Upper lobe of right lung (tissue), 1 donor: ENCODE data around the gene CNTN1. TPM values are rescaled to one million over a fixed set of nuclear protein-coding genes. Genes with fewer than 3 reads are reported as not detected.

Experiments used
- ATAC-seq: fragments of 200-7000 bp; cut with Tn5 transposase; one replicate; pipeline ENCODE4 v1.9.1; 2020; ENCODE audit warnings: mild to moderate bottlenecking, moderate library complexity
- DNase-seq: peaks from one replicate; pipeline ENCODE4 v3.0.0-alpha.2; 2020
- H3K27ac ChIP-seq: fragments of 200-600 bp; one replicate; pipeline ENCODE4 v1.8.0; 2022
- H3K27me3 ChIP-seq: fragments of 200-600 bp; one replicate; pipeline ENCODE4 v1.8.0; 2022; ENCODE audit warnings: mild to moderate bottlenecking
- H3K36me3 ChIP-seq: fragments of 200-600 bp; one replicate; pipeline ENCODE4 v1.8.0; 2022
- H3K4me1 ChIP-seq: fragments of 200-600 bp; one replicate; pipeline ENCODE4 v1.8.0; 2022
- H3K4me3 ChIP-seq: fragments of 200-600 bp; one replicate; pipeline ENCODE4 v1.8.0; 2022; ENCODE audit warnings: mild to moderate bottlenecking
- H3K9me3 ChIP-seq: fragments of 200-600 bp; one replicate; pipeline ENCODE4 v1.8.0; 2022
- CTCF ChIP-seq: fragments of 200-600 bp; IDR thresholded peaks from one replicate; pipeline ENCODE4 v1.8.0; 2022; ENCODE audit warnings: antibody characterized with exemption
- intact Hi-C: fragments of 100-400 bp; cut with DNase I; formaldehyde crosslinking; loops from one replicate; pipeline ENCODE4 v1.11.0; 2022
- total RNA-seq: library from RNA; stranded (reverse); fragmentation: NEBNext Ultra II Directional; extraction: Animal tissue kit (Norgen Biotek cat#: 25700); gene quantifications from one replicate; pipeline ENCODE4 v1.2.1, GENCODE V29; 2021
- donor health status: DM: no; HTN: yes; CAD: no; lungs with severe emphysema.

The CNTN1 gene
- total RNA-seq, 1 donor from 2014 or later = 15.1 TPM

DNA sequence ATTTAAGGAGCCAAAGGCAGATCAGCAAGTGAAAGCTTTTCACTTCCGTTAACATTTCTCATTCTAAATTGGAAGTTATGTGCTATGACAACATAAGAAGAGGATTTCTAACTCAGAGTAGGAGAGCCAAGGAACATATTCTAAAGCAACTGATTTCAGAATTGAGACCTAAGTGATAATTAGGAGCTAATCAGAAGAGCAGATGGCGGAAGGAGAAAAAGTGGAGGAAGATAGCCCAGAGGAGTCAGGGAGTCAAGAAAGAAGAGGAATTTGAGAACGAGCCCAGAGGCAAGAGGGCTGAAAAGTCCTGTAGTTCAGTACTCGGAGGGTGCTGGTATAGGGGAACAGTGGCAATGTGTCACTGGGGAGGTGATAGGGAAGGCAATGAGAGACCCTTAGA, 162.4 kb downstream of the CNTN1 start:
- H3K9me3 ChIP-seq = no peaks in the 10 kb centered on the region
- H3K36me3 ChIP-seq = no peaks in the 10 kb centered on the region
- no peaks in the 10 kb centered on the region for H3K27me3 ChIP-seq
- no peak overlapping the region for H3K27ac ChIP-seq
- intact Hi-C loops = no loop called here
- H3K4me3 ChIP-seq = no peak overlapping the region
- ATAC-seq = no peak
- no peak for DNase-seq
- no peaks in the 10 kb centered on the region for H3K4me1 ChIP-seq
- TF ChIP-seq CTCF = no peak

GRCh38 chr12:40864891-40865290, 172.7 kb downstream of the CNTN1 start:
- H3K27me3 ChIP-seq = no peaks in the 10 kb centered on the region
- no peaks in the 10 kb centered on the region for H3K4me1 ChIP-seq
- ATAC-seq = no peak
- TF ChIP-seq CTCF = no peak
- intact Hi-C loops = no loop called here
- no peak overlapping the region for H3K27ac ChIP-seq
- no peak overlapping the region for H3K4me3 ChIP-seq
- H3K9me3 ChIP-seq = no peaks in the 10 kb centered on the region
- DNase-seq = no peak
- H3K36me3 ChIP-seq = no peaks in the 10 kb centered on the region

DNA sequence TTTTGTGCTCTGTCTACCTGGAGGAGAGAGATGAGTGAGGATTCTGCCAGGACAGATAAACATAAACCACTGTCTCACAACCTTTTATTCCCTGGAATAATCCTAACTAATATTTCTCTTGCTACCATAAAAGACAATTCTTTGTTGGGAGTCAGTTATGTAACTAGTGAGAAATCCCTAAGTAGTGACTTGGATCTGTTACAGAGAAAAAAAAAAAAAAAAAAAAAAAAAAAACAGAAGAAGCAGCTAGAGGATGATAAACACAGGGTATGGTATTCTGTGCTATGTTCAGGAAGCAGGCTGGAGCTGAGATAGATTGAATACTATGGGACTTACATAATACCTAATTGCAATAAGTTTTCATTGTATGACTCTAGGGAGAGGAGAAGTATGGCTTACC, 178.7 kb downstream of the CNTN1 start:
- Histone ChIP-seq H3K9me3 (no peaks in the 10 kb centered on the region), H3K36me3 (no peaks in the 10 kb centered on the region), H3K4me1 (no peaks in the 10 kb centered on the region), H3K27ac (no peak overlapping the region), H3K27me3 (no peaks in the 10 kb centered on the region), H3K4me3 (no peak overlapping the region)
- intact Hi-C loops = no loop called here
- no peak for DNase-seq
- ATAC-seq = no peak
- no peak for TF ChIP-seq CTCF

DNA sequence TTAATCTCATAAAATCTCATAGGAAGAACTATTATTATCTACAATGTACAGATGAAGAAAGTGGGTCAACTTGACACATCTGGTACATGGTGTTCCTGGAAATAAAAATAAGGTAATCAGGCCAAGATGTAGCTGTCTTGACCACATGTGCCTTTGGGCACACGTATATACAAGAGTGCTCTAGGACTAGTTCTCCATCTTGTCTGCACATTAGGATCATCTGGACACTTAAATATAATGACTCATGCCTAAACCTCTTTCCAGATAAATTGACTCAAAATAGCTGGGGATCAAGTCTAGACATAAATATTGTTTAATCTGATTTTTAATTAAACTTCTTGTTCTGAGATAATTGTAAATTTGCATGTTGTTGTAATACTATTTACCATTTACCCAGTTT, 182.6 kb downstream of the CNTN1 start:
- no peaks in the 10 kb centered on the region for H3K36me3 ChIP-seq
- no peak for ATAC-seq
- H3K27me3 ChIP-seq = no peaks in the 10 kb centered on the region
- intact Hi-C loops = no loop called here
- no peak for TF ChIP-seq CTCF
- no peaks in the 10 kb centered on the region for H3K4me1 ChIP-seq
- H3K4me3 ChIP-seq = no peak overlapping the region
- no peak for DNase-seq
- H3K27ac ChIP-seq = no peak overlapping the region
- no peaks in the 10 kb centered on the region for H3K9me3 ChIP-seq

- TF ChIP-seq CTCF = no peak
- ATAC-seq = no peak
- Histone ChIP-seq H3K27me3 (no peaks in the 10 kb centered on the region), H3K4me1 (no peaks in the 10 kb centered on the region), H3K9me3 (no peaks in the 10 kb centered on the region), H3K4me3 (no peak overlapping the region), H3K36me3 (no peaks in the 10 kb centered on the region), H3K27ac (no peak overlapping the region)
- intact Hi-C loops = no loop called here
- no peak for DNase-seq
These were observed 197.1 kb downstream of the CNTN1 start for GRCh38 chr12:40889329-40889728.

DNA sequence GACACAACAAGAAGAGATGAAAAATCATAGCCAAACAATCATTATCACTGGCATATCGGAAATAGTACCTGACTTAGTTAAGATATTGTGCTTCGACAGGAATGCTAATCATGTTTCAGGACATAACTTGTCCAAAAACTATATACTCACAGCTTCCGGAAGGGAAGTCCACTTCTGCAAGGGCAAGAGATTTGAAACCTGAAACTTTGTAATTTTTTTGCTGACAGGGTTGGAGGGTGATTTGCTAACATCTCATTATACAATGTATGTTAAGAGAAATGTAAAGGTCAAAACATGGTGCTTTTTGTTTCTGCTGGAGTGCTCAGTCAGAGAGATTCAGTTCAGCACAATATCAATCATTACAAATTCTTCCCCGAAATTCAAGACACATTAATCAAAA, 200.3 kb downstream of the CNTN1 start:
- no peak overlapping the region for H3K27ac ChIP-seq
- H3K27me3 ChIP-seq = no peaks in the 10 kb centered on the region
- ATAC-seq = no peak
- TF ChIP-seq CTCF = no peak
- intact Hi-C loops = no loop called here
- no peaks in the 10 kb centered on the region for H3K9me3 ChIP-seq
- no peaks in the 10 kb centered on the region for H3K36me3 ChIP-seq
- no peaks in the 10 kb centered on the region for H3K4me1 ChIP-seq
- no peak for DNase-seq
- no peak overlapping the region for H3K4me3 ChIP-seq
